H1 (cell line): ENCODE data around the gene MYO1D. TPM values are rescaled to one million over a fixed set of nuclear protein-coding genes. Genes with fewer than 3 reads are reported as not detected.
"Not testable (repeated sequence)": the region's sequence is repeated elsewhere in the genome, so short reads cannot be mapped to it uniquely, and the experiment has no call there.

Experiments used
- CTCF ChIA-PET: fragments of 300-600 bp; sonication (Branson Sonifier 250); formaldehyde crosslinking; loops from one replicate; lab custom pipeline; 2021; ENCODE audit not compliant: partially characterized antibody; lab: Charles Lee
- POLR2A ChIA-PET: fragments of 300-600 bp; sonication (Branson Sonifier 250); formaldehyde crosslinking; loops from one replicate; lab custom pipeline; 2021; ENCODE audit warnings: inconsistent platforms; ENCODE audit not compliant: partially characterized antibody; lab: Charles Lee
- DNase-seq, 2 experiments: peaks; one replicate each; pipeline versions ENCODE4 v3.0.0 to v3.0.0-alpha.2; 2010 to 2022; ENCODE audit warnings: low spot score in 2 of 2, low read depth in 1 of 2, mixed read lengths in 1 of 2
- FAIRE-seq: peaks from 2 replicates; lab custom pipeline; 2011; peaks lifted over from hg19 to GRCh38; lab: Jason Lieb, UNC
- H2AFZ ChIP-seq: 2 replicates; pipeline ENCODE4 v1.8.1; 2012; ENCODE audit warnings: low read length, inconsistent platforms
- H2AK5ac ChIP-seq: 2 replicates; pipeline ENCODE4 v1.6.1; 2013; ENCODE audit warnings: low read depth, low read length
- H2BK120ac ChIP-seq: replicated peaks from 2 replicates; pipeline ENCODE3; 2013; ENCODE audit warnings: low read depth, low read length, inconsistent platforms
- H2BK12ac ChIP-seq: 2 replicates; pipeline ENCODE4 v1.6.1; 2013; ENCODE audit warnings: low read depth, low read length
- H2BK15ac ChIP-seq: 2 replicates; pipeline ENCODE4 v1.6.1; 2013; ENCODE audit warnings: low read length
- H2BK20ac ChIP-seq: 2 replicates; pipeline ENCODE4 v1.6.1; 2013; ENCODE audit warnings: low read length
- H2BK5ac ChIP-seq: 2 replicates; pipeline ENCODE4 v1.6.1; 2013; ENCODE audit warnings: low read depth, low read length
- H3K14ac ChIP-seq: 2 replicates; pipeline ENCODE4 v1.6.1; 2013; ENCODE audit warnings: inconsistent platforms; ENCODE audit not compliant: insufficient read length
- H3K18ac ChIP-seq: 2 replicates; pipeline ENCODE4 v1.6.1; 2013; ENCODE audit warnings: low read length; ENCODE audit errors: extremely low read depth
- H3K23ac ChIP-seq: 2 replicates; pipeline ENCODE4 v1.6.1; 2013; ENCODE audit warnings: inconsistent platforms; ENCODE audit not compliant: insufficient read length
- H3K23me2 ChIP-seq: 2 replicates; pipeline ENCODE4 v1.6.1; 2013; ENCODE audit warnings: low read depth, low read length
- H3K27ac ChIP-seq: 2 replicates; pipeline ENCODE4 v1.6.1; 2011; ENCODE audit warnings: low read depth, low read length, inconsistent platforms
- H3K27me3 ChIP-seq, 4 experiments: replicated peaks in 1 of 4; 1 replicate in 1 of 4; 2 replicates in 3 of 4; pipeline versions ENCODE4 v1.6.1 to v1.8.1; 2011 to 2013; ENCODE audit warnings: low read length in 3 of 4, mild to moderate bottlenecking in 3 of 4, inconsistent platforms in 2 of 4, mixed read lengths in 2 of 4, moderate library complexity in 1 of 4; ENCODE audit not compliant: control insufficient read depth in 3 of 4, insufficient read depth in 3 of 4; ENCODE audit errors: extremely low read depth in 1 of 4
- H3K36me3 ChIP-seq, 4 experiments: 2 replicates each; pipeline versions ENCODE4 v1.6.1 to v1.8.1; 2011 to 2013; ENCODE audit warnings: mild to moderate bottlenecking in 4 of 4, low read length in 3 of 4, moderate library complexity in 2 of 4, control low read depth in 1 of 4, inconsistent platforms in 1 of 4; ENCODE audit not compliant: insufficient read depth in 4 of 4, control insufficient read depth in 2 of 4
- H3K4ac ChIP-seq: replicated peaks from 2 replicates; pipeline ENCODE3; 2013; ENCODE audit warnings: low read length, low read depth, mixed read lengths, inconsistent platforms; ENCODE audit not compliant: insufficient read length
- H3K4me1 ChIP-seq, 4 experiments: replicated peaks in 1 of 4; 1 replicate in 1 of 4; 2 replicates in 3 of 4; pipeline versions ENCODE4 v1.6.1 to v1.8.1; 2011 to 2013; ENCODE audit warnings: low read length in 3 of 4, inconsistent platforms in 2 of 4, mixed read lengths in 1 of 4; ENCODE audit not compliant: insufficient read depth in 4 of 4, control insufficient read depth in 3 of 4
- H3K4me2 ChIP-seq, 2 experiments: 2 replicates each; pipeline versions ENCODE4 v1.6.1 to v1.8.1; 2011 to 2013; ENCODE audit warnings: low read depth in 2 of 2, low read length in 2 of 2, control low read depth in 1 of 2, inconsistent platforms in 1 of 2, mild to moderate bottlenecking in 1 of 2; ENCODE audit not compliant: insufficient read depth in 1 of 2
- H3K4me3 ChIP-seq, 4 experiments: fragments of 200-600, 300-600 bp in 1 of 4; sonication (generic), shearing (Covaris generic), sonication (Bioruptor Twin) in 1 of 4; 2 replicates each; pipeline versions ENCODE4 v1.5.1 to v1.8.1; 2011 to 2016; ENCODE audit warnings: low read length in 4 of 4, low read depth in 3 of 4, control low read depth in 2 of 4, inconsistent platforms in 2 of 4, mild to moderate bottlenecking in 2 of 4, mixed read lengths in 1 of 4, moderate library complexity in 1 of 4; ENCODE audit not compliant: insufficient read depth in 2 of 4; ENCODE audit errors: extremely low read depth in 1 of 4
- H3K56ac ChIP-seq: replicated peaks from 2 replicates; pipeline ENCODE3; 2013; ENCODE audit warnings: low read depth, mild to moderate bottlenecking, mixed read lengths, low read length, inconsistent platforms; ENCODE audit not compliant: insufficient read length
- H3K79me1 ChIP-seq: 2 replicates; pipeline ENCODE4 v1.6.1; 2013; ENCODE audit warnings: low read depth, low read length, control low read depth
- H3K79me2 ChIP-seq, 2 experiments: 2 replicates each; pipeline versions ENCODE4 v1.6.1 to v1.8.1; 2012 to 2013; ENCODE audit warnings: low read length in 2 of 2, mild to moderate bottlenecking in 2 of 2, inconsistent platforms in 1 of 2; ENCODE audit not compliant: insufficient read depth in 2 of 2, control insufficient read depth in 1 of 2
- H3K9ac ChIP-seq, 4 experiments: replicated peaks in 1 of 4; 1 replicate in 1 of 4; 2 replicates in 3 of 4; pipeline versions ENCODE4 v1.6.1 to v1.8.1; 2011 to 2013; ENCODE audit warnings: low read depth in 3 of 4, low read length in 3 of 4, control low read depth in 2 of 4, mild to moderate bottlenecking in 2 of 4, moderate library complexity in 2 of 4, inconsistent platforms in 1 of 4; ENCODE audit errors: extremely low read depth in 1 of 4
- H3K9me3 ChIP-seq, 2 experiments: 2 replicates each; pipeline versions ENCODE4 v1.6.1 to v1.8.1; 2012 to 2013; ENCODE audit warnings: mild to moderate bottlenecking in 2 of 2, moderate library complexity in 2 of 2, control low read depth in 1 of 2, inconsistent platforms in 1 of 2, low read depth in 1 of 2, low read length in 1 of 2, mixed read lengths in 1 of 2; ENCODE audit not compliant: insufficient read depth in 2 of 2
- H4K20me1 ChIP-seq, 2 experiments: replicated peaks in 1 of 2; 2 replicates each; pipeline versions ENCODE3 to v1.8.1; 2011 to 2013; ENCODE audit warnings: inconsistent platforms in 2 of 2, low read length in 2 of 2, mild to moderate bottlenecking in 1 of 2; ENCODE audit not compliant: insufficient read depth in 2 of 2, control insufficient read depth in 1 of 2
- H4K5ac ChIP-seq: 2 replicates; pipeline ENCODE4 v1.6.1; 2013; ENCODE audit warnings: low read length, low read depth, mixed read lengths, inconsistent platforms; ENCODE audit not compliant: insufficient read length
- H4K8ac ChIP-seq: 2 replicates; pipeline ENCODE4 v1.8.0; 2013; ENCODE audit warnings: mild to moderate bottlenecking, moderate library complexity, low read length, inconsistent platforms; ENCODE audit not compliant: insufficient read depth; ENCODE audit errors: extremely low read depth
- H4K91ac ChIP-seq: replicated peaks from 2 replicates; pipeline ENCODE3; 2013; ENCODE audit warnings: low read length, mixed read lengths, inconsistent platforms; ENCODE audit not compliant: insufficient read length
- WGBS, 2 experiments: shearing (Covaris generic) in 1 of 2; methylation state at CpG; one replicate each; pipeline versions ENCODE4 v1.1.6 to v1.1.7; 2013 to 2015; ENCODE audit warnings: low lambda C conversion rate in 2 of 2, mixed read lengths in 2 of 2, inconsistent platforms in 1 of 2, low coverage in 1 of 2, missing lambda C conversion rate in 1 of 2; ENCODE audit not compliant: insufficient replicate concordance in 2 of 2, insufficient coverage in 1 of 2, insufficient read length in 1 of 2; ENCODE audit errors: extremely low coverage in 1 of 2, missing lambda C conversion rate in 1 of 2; 5-methylcytosine and 5-hydroxymethylcytosine counted together
- polyA plus RNA-seq, 7 experiments: library from polyadenylated mRNA; depleted of rRNA in 3 of 7; stranded (reverse) in 5 of 7; unstranded in 2 of 7; fragments of >200 nt in 5 of 7; fragments of 200-250 nt in 2 of 7; gene quantifications; 1 replicate in 5 of 7; 2 replicates in 1 of 7; 4 replicates in 1 of 7; pipeline versions ENCODE4 v1.2.1 to v1.2.3, GENCODE V29; 2011 to 2013; ENCODE audit warnings: missing spikeins in 2 of 7, mixed read lengths in 2 of 7
- total RNA-seq: library from RNA; stranded (reverse); fragmentation: NEBNext Ultra II Directional; extraction: Animal tissue kit (Norgen Biotek cat#: 25700); gene quantifications from 2 replicates; pipeline ENCODE4 v1.2.1, GENCODE V29; 2021

The MYO1D gene
- total and polyA plus RNA-seq, 2 of the 8 experiments (the other 6 are each of a cell fraction or from before 2014, with no cell fraction given): 6.5 to 25.4 TPM

DNA sequence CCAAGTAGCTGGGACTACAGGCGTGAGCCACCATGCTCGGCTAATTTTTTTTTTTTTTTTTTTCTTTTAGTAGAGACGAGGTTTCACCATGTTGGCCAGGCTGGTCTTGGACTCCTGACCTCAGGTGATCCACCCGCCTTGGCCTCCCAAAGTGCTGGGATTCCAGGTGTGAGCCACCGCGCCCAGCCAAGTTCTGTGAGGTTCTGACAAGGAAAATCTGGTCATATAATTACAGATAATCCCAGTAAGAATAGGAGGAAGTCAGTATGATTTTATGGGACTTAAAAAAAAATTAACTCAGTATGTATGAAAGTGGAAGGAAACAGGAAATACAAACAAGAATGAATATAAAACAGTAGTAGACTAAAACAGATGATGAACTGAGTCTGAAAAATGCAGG, 426.5 kb downstream of the MYO1D start:
- H4K91ac ChIP-seq, H4K8ac ChIP-seq, H3K27me3 ChIP-seq, H3K14ac ChIP-seq, H3K23ac ChIP-seq, H3K27ac ChIP-seq, H2BK5ac ChIP-seq, H2BK12ac ChIP-seq, DNase-seq, H2BK20ac ChIP-seq, H3K4me2 ChIP-seq, H3K4me3 ChIP-seq, H3K4me1 ChIP-seq, H3K4ac ChIP-seq, H4K5ac ChIP-seq, H3K56ac ChIP-seq, H2AK5ac ChIP-seq, H3K9me3 ChIP-seq, H2BK120ac ChIP-seq, H3K23me2 ChIP-seq, FAIRE-seq, H2BK15ac ChIP-seq, H2AFZ ChIP-seq, H4K20me1 ChIP-seq, H3K79me1 ChIP-seq, H3K9ac ChIP-seq, H3K18ac ChIP-seq: not testable (repeated sequence)
- CTCF ChIA-PET: interaction anchor here (1.2 kb wide), 1 partner anchor 12 kb away, joined by 5 read pairs; no protein-coding TSS in a partner anchor
- POLR2A ChIA-PET: interaction anchor here (0.6 kb wide), 1 partner anchor 101 kb away, joined by 3 read pairs; no protein-coding TSS in a partner anchor
- WGBS, 2 experiments: 93% methylated on average over 5 of the region's 6 CpGs; no CpG with 5 or more reads in 1 of the 2 experiments
- peaks cover 8 to 76% (median 45%) of the 10 kb centered on the region in 4 experiments; a peak in 7 of 8 replicates for H3K36me3 ChIP-seq
- H3K79me2 ChIP-seq: peaks cover 13 to 88% of the 10 kb centered on the region in 2 experiments
